GM12875 (cell line): ENCODE measurements around the gene LRRC1.

ENCODE experiments used
- H3K4me3 ChIP-seq: one replicate; pipeline ENCODE4 v1.5.1; 2011; ENCODE audit warnings: low read depth, low read length, control low read depth
- CTCF ChIP-seq: IDR thresholded peaks from 2 replicates; pipeline ENCODE4 v1.5.1; 2011; ENCODE audit warnings: low read depth, mild to moderate bottlenecking, control low read depth, inconsistent platforms, low read length, moderate library complexity, borderline replicate concordance; ENCODE audit not compliant: insufficient read depth

The LRRC1 gene

GRCh38 chr6:53894091-53894490 lies 99.3 kb downstream of the LRRC1 start:
- TF ChIP-seq CTCF = no peak
- H3K4me3 ChIP-seq = no peak overlapping the region

GRCh38 chr6:53896196-53896595 lies 101.4 kb downstream of the LRRC1 start:
- H3K4me3 ChIP-seq = no peak overlapping the region
- no peak for TF ChIP-seq CTCF

GRCh38 chr6:53898026-53898795 lies 103.4 kb downstream of the LRRC1 start:
- TF ChIP-seq CTCF = no peak
- H3K4me3 ChIP-seq = no peak overlapping the region

GRCh38 chr6:53899512-53899911 lies 104.7 kb downstream of the LRRC1 start:
- H3K4me3 ChIP-seq = no peak overlapping the region
- TF ChIP-seq CTCF = no peak

- TF ChIP-seq CTCF = no peak
- no peak overlapping the region for H3K4me3 ChIP-seq
Observed at GRCh38 chr6:53903357-53903756, 108.6 kb downstream of the LRRC1 start.

GRCh38 chr6:53906103-53906502 lies 111.3 kb downstream of the LRRC1 start:
- H3K4me3 ChIP-seq = no peak overlapping the region
- TF ChIP-seq CTCF = no peak

GRCh38 chr6:53906842-53907241 lies 112.0 kb downstream of the LRRC1 start:
- no peak overlapping the region for H3K4me3 ChIP-seq
- no peak for TF ChIP-seq CTCF
